ENCODE data around the gene INSIG2. TPM values are rescaled to one million over a fixed set of nuclear protein-coding genes. Genes with fewer than 3 reads are reported as not detected.

INSIG2 gene
- total and polyA plus RNA-seq, 9 of the 15 experiments (the other 6 are each of a cell fraction or from before 2014, with no cell fraction given), result 1.5 to 34.2 (median 6.4) TPM

DNA sequence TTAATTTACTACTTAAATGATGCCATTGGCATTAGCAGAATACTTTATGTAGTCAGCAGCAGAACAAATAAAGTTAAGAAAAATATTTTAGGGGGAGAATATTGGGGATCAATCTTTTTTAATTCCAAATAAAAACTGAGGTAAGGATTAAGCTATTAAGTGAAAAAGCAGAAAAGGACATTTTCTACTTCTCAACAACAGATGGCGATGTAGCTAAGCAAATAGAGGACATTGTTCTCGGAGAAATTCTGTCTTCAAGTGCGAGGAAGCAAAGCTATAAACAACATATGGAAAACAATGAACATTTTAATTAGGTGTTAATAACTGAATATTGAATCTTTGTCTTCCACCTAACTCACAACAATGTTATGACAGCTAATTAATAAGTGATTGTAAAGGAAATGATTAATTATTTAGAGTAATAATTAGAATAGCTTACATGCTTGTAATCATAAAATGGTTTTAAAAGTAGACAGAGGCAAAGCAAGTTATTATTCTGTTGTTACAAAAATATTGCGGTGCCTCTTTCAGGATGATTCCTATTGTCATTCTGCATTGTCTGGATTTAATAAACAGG lies 41.5 kb upstream of the INSIG2 start:
- ChIA-PET POLR2A (interaction anchor here (0.9 kb wide), 1 partner anchor 10 kb away, joined by 5 read pairs; no protein-coding TSS in a partner anchor), CTCF (ENCODE audit: low intra/inter-chr PET ratio) (interaction anchor here (0.7 to 2.1 kb wide), 5 partner anchors 175 to 819 kb away, joined by 3 to 8 read pairs (median 3); no protein-coding TSS in a partner anchor)
- BruUV-seq (replicated peaks), result no TSS peak
- Histone ChIP-seq H3K4me1 (replicated peaks in 1 of 2; ENCODE audit: control insufficient read depth in 2 of 2, insufficient read depth in 2 of 2, low read length in 2 of 2) (no peaks in the 10 kb centered on the region), H2AFZ (ENCODE audit: low read depth, low read length) (no peak overlapping the region), H3K9ac (ENCODE audit: insufficient read depth in 1 of 2, low read depth in 2 of 2, low read length in 2 of 2) (no peak overlapping the region), H3K9me3 (replicated peaks; ENCODE audit: control insufficient read depth, insufficient read depth, low read depth, low read length) (no peaks in the 10 kb centered on the region), H3K79me2 (ENCODE audit: control insufficient read depth, insufficient read depth, low read length) (no peaks in the 10 kb centered on the region), H3K4me2 (ENCODE audit: insufficient read depth, low read length) (no peak overlapping the region), H3K27ac (ENCODE audit: extremely low read depth, low read depth, low read length) (no peak overlapping the region), H3K9me1 (ENCODE audit: control insufficient read depth, insufficient read depth, low read length) (no peaks in the 10 kb centered on the region), H3K27me3 (ENCODE audit: control insufficient read depth in 2 of 2, insufficient read depth in 2 of 2, low read length in 2 of 2) (0 out of 5 replicates have a peak, but pooled peaks cover 0 to 3% of the 10 kb centered on the region in 2 experiments), H3K36me3 (ENCODE audit: control insufficient read depth, insufficient read depth, low read length) (no peaks in the 10 kb centered on the region), H3K4me3 (no peak overlapping the region), H4K20me1 (replicated peaks; ENCODE audit: control insufficient read depth, insufficient read depth, low read length) (no peaks in the 10 kb centered on the region)
- WGBS (ENCODE audit: insufficient coverage, low coverage, missing lambda C conversion rate), result 6% methylated on average over 4 of the region's 4 CpGs
- FAIRE-seq (peak; percentile 76), DNase-seq (ENCODE audit: extremely low read depth in 1 of 4, low spot score in 3 of 4) (peak in 3 of 4 experiments; percentile 15 to 33 (median 20)), ATAC-seq (peak; percentile 61; the same call in 1 of the 3 replicates)
- in situ Hi-C loops (cut with MboI) (no loop called here), intact Hi-C loops (cut with micrococcal nuclease) (loop anchor here (1.0 to 5.0 kb wide), 2 partner anchors 156 to 819 kb away; no protein-coding TSS in a partner anchor)
- TF ChIP-seq FOXA3 (CRISPR knock-in tag; conservative IDR thresholded peaks at IDR 0.05 in 1 of 2, IDR thresholded peaks at IDR 0.05 in 1 of 2) (peak in 1 of 2 experiments; percentile 16; a peak in 1 of 4 replicates), NFATC3 (IDR thresholded peaks at IDR 0.05) (no peak), FOXK1 (CRISPR knock-in tag; IDR thresholded peaks at IDR 0.05; ENCODE audit: borderline replicate concordance) (no peak), SMC3 (conservative IDR thresholded peaks at IDR 0.05; ENCODE audit: insufficient read depth, low read depth, low read length) (0 out of 2 replicates have a peak, but pooled peaks have one; percentile 32), POLR2A (conservative IDR thresholded peaks at IDR 0.05) (no peak), ZNF696 (CRISPR knock-in tag; conservative IDR thresholded peaks at IDR 0.05) (no peak), ZNF354B (CRISPR knock-in tag; IDR thresholded peaks at IDR 0.05) (no peak), NFE2L1 (tag; IDR thresholded peaks at IDR 0.05; ENCODE audit: borderline replicate concordance, low read depth) (no peak), CTCF (IDR thresholded peaks at IDR 0.05 in 2 of 3, conservative IDR thresholded peaks at IDR 0.05 in 1 of 3; ENCODE audit: insufficient read depth in 2 of 3, low read depth in 1 of 3, low read length in 3 of 3) (peak; percentile 36 to 76 (median 37); a peak in 3 of 6 replicates), DACH1 (IDR thresholded peaks at IDR 0.05; ENCODE audit: partially characterized antibody) (peak; percentile 45), RAD21 (CRISPR knock-in tag; conservative IDR thresholded peaks at IDR 0.05 in 1 of 2, IDR thresholded peaks at IDR 0.05 in 1 of 2) (peak; percentile 71 to 85)
- TF ChIP-seq, protein P1, sequence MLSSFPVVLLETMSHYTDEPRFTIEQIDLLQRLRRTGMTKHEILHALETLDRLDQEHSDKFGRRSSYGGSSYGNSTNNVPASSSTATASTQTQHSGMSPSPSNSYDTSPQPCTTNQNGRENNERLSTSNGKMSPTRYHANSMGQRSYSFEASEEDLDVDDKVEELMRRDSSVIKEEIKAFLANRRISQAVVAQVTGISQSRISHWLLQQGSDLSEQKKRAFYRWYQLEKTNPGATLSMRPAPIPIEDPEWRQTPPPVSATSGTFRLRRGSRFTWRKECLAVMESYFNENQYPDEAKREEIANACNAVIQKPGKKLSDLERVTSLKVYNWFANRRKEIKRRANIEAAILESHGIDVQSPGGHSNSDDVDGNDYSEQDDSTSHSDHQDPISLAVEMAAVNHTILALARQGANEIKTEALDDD (IDR thresholded peaks at IDR 0.05), result no peak
